ENCODE results near the gene TEAD1. TPM values are rescaled to one million over a fixed set of nuclear protein-coding genes. Genes with fewer than 3 reads are reported as not detected.

TEAD1 gene
- 110 and 112 TPM in 2 replicates for polyA plus RNA-seq (2011; rRNA removed)
- polyA plus RNA-seq (2012; cell fraction: cytosol; rRNA removed) = 29.0 and 41.5 TPM in 2 replicates
- polyA plus RNA-seq (2012; cell fraction: nucleus; rRNA removed) = 45.0 and 63.7 TPM in 2 replicates
- 110 to 116 TPM (median 111 TPM) in 3 replicates for polyA plus RNA-seq (2017; fragmentation: RNase III; extraction: RNeasy Plus Mini Kit Qiagen cat#74134 plus additional on column Dnase treatment)
- polyA minus RNA-seq (2011; rRNA and poly(A)+ RNA removed) = 144 and 157 TPM in 2 replicates

- peak; percentile 89 for ATAC-seq
- Histone ChIP-seq H3K4me1 (peaks cover 24% of the 10 kb centered on the region), H3K9me3 (no peaks in the 10 kb centered on the region), H3K4me2 (peak within 1 kb of the TSS; percentile 90), H3K4me3 (peak within 1 kb of the TSS; percentile 90), H3K27ac (peak within 1 kb of the TSS; percentile 98)
- no peak for FAIRE-seq
- CTCF ChIA-PET = interaction anchor here (0.8 kb wide), 2 partner anchors 74 to 214 kb away, joined by 3 to 5 read pairs; no protein-coding TSS in a partner anchor
- DNase-seq (ENCODE audit: low read depth in 1 of 2, low spot score in 1 of 2) = peak; percentile 85 to 95
- WGBS (ENCODE audit: missing lambda C conversion rate) = 0% methylated on average over 13 of the region's 95 CpGs
- POLR2A ChIA-PET = interaction anchor here (0.8 to 1.8 kb wide), 4 partner anchors 10 to 96 kb away, joined by 3 to 9 read pairs (median 4); no protein-coding TSS in a partner anchor
- TF ChIP-seq EP300 (IDR thresholded peaks at IDR 0.05) (peak; percentile 22 to 91; a peak in 3 of 5 replicates), BHLHE40 (IDR thresholded peaks at IDR 0.05; ENCODE audit: low read depth, low read length) (no peak), REST (IDR thresholded peaks at IDR 0.05) (peak; percentile 53), NFE2L2 (conservative IDR thresholded peaks at IDR 0.05; ENCODE audit: low read length) (no peak), EHF (CRISPR knock-in tag; IDR thresholded peaks at IDR 0.05) (no peak), ZSCAN20 (CRISPR knock-in tag; IDR thresholded peaks at IDR 0.05) (no peak), CEBPB (IDR thresholded peaks at IDR 0.05) (no peak; a peak in 1 of 4 replicates), CBX2 (IDR thresholded peaks at IDR 0.05; ENCODE audit: borderline replicate concordance, low read depth) (no peak), MAFK (IDR thresholded peaks at IDR 0.05; ENCODE audit: partially characterized antibody) (no peak), PHF8 (IDR thresholded peaks at IDR 0.05; ENCODE audit: borderline replicate concordance, low read depth) (peak; percentile 43; the same call in 1 of the 2 replicates), NPAS2 (CRISPR knock-in tag; IDR thresholded peaks at IDR 0.05; ENCODE audit: borderline replicate concordance) (no peak), ESRRA (IDR thresholded peaks at IDR 0.05; ENCODE audit: borderline replicate concordance, low read length) (no peak), ATOH8 (CRISPR knock-in tag; IDR thresholded peaks at IDR 0.05; ENCODE audit: low read depth) (no peak), HDAC2 (IDR thresholded peaks at IDR 0.05) (no peak), EHMT2 (IDR thresholded peaks at IDR 0.05; ENCODE audit: low read depth) (no peak), E2F6 (IDR thresholded peaks at IDR 0.05; ENCODE audit: borderline replicate concordance, low read depth) (peak; percentile 40; the same call in 1 of the 2 replicates), CBX8 (IDR thresholded peaks at IDR 0.05) (no peak), MAZ (IDR thresholded peaks at IDR 0.05; ENCODE audit: borderline replicate concordance, low read depth, low read length) (0 out of 2 replicates have a peak, but pooled peaks have one; percentile 31), RCOR1 (IDR thresholded peaks at IDR 0.05; ENCODE audit: low read depth, low read length) (no peak), CHD4 (IDR thresholded peaks at IDR 0.05; ENCODE audit: borderline replicate concordance) (peak; percentile 84; the same call in 1 of the 2 replicates), ZC3H11A (IDR thresholded peaks at IDR 0.05) (no peak), TP53 (CRISPR knock-in tag; IDR thresholded peaks at IDR 0.05) (no peak), ZNF302 (CRISPR knock-in tag; IDR thresholded peaks at IDR 0.05) (no peak), JUN (IDR thresholded peaks at IDR 0.05) (peak; percentile 60 to 96; a peak in 4 of 5 replicates), HOXB13 (CRISPR knock-in tag; IDR thresholded peaks at IDR 0.05; ENCODE audit: low read depth) (no peak), MAX (IDR thresholded peaks at IDR 0.05) (peak; percentile 63), KDM1A (IDR thresholded peaks at IDR 0.05; ENCODE audit: low read depth) (no peak), JUNB (IDR thresholded peaks at IDR 0.05) (no peak), POLR2AphosphoS2 (conservative IDR thresholded peaks at IDR 0.05; ENCODE audit: low read length) (no peak), FOSL2 (IDR thresholded peaks at IDR 0.05) (no peak), FOSL2 (CRISPR knock-in tag; IDR thresholded peaks at IDR 0.05) (peak; percentile 99), USF2 (IDR thresholded peaks at IDR 0.05) (no peak), HMGXB4 (CRISPR knock-in tag; IDR thresholded peaks at IDR 0.05; ENCODE audit: borderline replicate concordance) (no peak)
These were observed at the start of gene TEAD1 for GRCh38 chr11:12673924-12674570. TSS of gene TEAD1 (plus strand) at chr11:12674421.

Data from A549 (cell line).